B cell (primary cell): ENCODE data around the gene NSFL1C.

ENCODE experiments used
- EZH2 ChIP-seq: IDR thresholded peaks from 2 replicates; pipeline ENCODE4 v1.6.1; 2012; ENCODE audit warnings: borderline replicate concordance, low read depth, mild to moderate bottlenecking, moderate library complexity, low read length; ENCODE audit not compliant: insufficient read depth, poor library complexity, severe bottlenecking
- TF ChIP-seq, protein P1 (sequence below): fragments of 200-600 bp; IDR thresholded peaks from one replicate; pipeline ENCODE4 v1.8.0; 2022; ENCODE audit warnings: antibody characterized with exemption, mild to moderate bottlenecking

DNA sequence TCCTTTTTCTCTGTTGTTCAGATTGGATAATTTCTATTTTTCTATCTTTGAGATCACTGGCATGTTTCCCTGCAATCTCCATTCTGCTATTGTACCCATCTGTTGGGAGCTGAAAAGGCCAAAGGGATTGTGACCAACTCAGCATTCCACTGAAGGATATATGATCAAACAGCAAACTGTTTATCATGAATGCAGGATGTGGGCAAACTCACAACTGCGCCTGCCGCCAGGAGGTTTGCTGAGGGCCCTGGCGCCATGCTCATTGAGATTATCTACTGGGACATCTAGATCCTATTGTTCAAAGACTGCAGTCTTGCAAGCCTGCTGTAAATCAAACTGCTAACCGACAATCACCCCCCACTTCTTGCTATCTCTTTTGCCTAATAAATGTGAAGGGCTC lies 69.9 kb downstream of the NSFL1C start:
- TF ChIP-seq, protein P1, sequence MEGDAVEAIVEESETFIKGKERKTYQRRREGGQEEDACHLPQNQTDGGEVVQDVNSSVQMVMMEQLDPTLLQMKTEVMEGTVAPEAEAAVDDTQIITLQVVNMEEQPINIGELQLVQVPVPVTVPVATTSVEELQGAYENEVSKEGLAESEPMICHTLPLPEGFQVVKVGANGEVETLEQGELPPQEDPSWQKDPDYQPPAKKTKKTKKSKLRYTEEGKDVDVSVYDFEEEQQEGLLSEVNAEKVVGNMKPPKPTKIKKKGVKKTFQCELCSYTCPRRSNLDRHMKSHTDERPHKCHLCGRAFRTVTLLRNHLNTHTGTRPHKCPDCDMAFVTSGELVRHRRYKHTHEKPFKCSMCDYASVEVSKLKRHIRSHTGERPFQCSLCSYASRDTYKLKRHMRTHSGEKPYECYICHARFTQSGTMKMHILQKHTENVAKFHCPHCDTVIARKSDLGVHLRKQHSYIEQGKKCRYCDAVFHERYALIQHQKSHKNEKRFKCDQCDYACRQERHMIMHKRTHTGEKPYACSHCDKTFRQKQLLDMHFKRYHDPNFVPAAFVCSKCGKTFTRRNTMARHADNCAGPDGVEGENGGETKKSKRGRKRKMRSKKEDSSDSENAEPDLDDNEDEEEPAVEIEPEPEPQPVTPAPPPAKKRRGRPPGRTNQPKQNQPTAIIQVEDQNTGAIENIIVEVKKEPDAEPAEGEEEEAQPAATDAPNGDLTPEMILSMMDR, result no peak
- TF ChIP-seq EZH2, result no peak
